HL-60 (cell line): ENCODE results near the gene ACAD10.

Experiments used
- CTCF ChIP-seq: IDR thresholded peaks from one replicate; pipeline ENCODE4 v1.5.1; 2011; ENCODE audit warnings: low read length, control low read depth, inconsistent platforms; ENCODE audit not compliant: insufficient read depth
- GABPA ChIP-seq: IDR thresholded peaks from 2 replicates; pipeline ENCODE4 v1.6.1; 2012; ENCODE audit warnings: low read depth
- POLR2AphosphoS5 ChIP-seq: IDR thresholded peaks from 2 replicates; pipeline ENCODE4 v1.6.1; 2012; ENCODE audit warnings: low read depth
- SPI1 ChIP-seq: IDR thresholded peaks from 2 replicates; pipeline ENCODE4 v1.6.1; 2012; ENCODE audit warnings: low read depth, mild to moderate bottlenecking, borderline replicate concordance

- TF ChIP-seq SPI1 (no peak), CTCF (no peak), GABPA (no peak), POLR2AphosphoS5 (no peak)
These were observed 47.6 kb downstream of the ACAD10 start for GRCh38 chr12:111733340-111733915.
